Lower leg skin (tissue), 3 donors: ENCODE data around the gene NRXN3.

Source experiments
- CTCF ChIP-seq, 3 donors: fragments of 450-650 bp; IDR thresholded peaks; one replicate each; pipeline ENCODE4 v1.5.1; 2016; ENCODE audit warnings: antibody characterized with exemption in 3 of 3, mild to moderate bottlenecking in 3 of 3, moderate library complexity in 2 of 3
- POLR2A ChIP-seq, 2 donors: fragments of 450-650 bp; IDR thresholded peaks; one replicate each; pipeline ENCODE4 v1.6.1; 2016 to 2017; ENCODE audit warnings: antibody characterized with exemption in 2 of 2, mild to moderate bottlenecking in 1 of 2, moderate library complexity in 1 of 2

DNA sequence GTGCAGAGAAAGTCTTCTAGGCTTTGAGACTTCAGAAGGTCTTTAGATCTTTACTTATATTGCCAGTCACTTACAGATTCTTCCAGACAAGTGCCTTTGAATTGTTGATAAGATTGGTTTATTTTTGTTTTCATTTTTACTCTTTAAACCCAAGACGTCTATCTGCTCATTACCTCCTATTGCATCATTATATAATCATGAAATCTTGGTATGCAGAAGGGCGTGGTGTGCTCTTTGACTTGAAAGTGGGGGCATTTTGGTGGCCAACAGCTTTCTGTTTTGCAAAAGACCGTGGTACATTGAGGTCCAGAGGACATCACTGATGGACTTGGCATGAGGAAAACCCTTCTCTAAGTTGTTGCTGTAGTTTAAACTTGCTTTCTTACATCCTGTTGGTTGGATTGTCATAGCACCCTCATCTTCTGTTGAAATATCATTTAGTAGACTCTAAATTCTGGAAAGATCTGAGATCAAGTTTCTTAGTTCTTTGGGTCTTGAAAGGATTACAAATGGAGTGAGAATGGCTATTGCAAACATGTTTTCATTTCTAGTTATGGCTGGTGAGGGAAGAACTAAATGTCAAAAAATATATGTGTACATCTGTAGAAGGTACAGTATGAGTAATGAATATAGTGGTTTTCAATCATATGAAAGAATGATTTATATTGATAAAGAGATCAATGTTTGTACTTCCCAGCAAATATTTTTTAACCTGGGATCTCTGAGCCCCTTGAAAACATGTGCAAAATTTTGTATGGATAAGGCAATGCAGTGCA is 441.8 kb downstream of the NRXN3 start:
- TF ChIP-seq CTCF (IDR thresholded peaks at IDR 0.05): no peak
- no peak for TF ChIP-seq POLR2A (IDR thresholded peaks at IDR 0.05)
